ENCODE data around the gene EFCAB12.
"Not testable (repeated sequence)": the region's sequence is repeated elsewhere in the genome, so short reads cannot be mapped to it uniquely, and the experiment has no call there.

Gene EFCAB12

DNA sequence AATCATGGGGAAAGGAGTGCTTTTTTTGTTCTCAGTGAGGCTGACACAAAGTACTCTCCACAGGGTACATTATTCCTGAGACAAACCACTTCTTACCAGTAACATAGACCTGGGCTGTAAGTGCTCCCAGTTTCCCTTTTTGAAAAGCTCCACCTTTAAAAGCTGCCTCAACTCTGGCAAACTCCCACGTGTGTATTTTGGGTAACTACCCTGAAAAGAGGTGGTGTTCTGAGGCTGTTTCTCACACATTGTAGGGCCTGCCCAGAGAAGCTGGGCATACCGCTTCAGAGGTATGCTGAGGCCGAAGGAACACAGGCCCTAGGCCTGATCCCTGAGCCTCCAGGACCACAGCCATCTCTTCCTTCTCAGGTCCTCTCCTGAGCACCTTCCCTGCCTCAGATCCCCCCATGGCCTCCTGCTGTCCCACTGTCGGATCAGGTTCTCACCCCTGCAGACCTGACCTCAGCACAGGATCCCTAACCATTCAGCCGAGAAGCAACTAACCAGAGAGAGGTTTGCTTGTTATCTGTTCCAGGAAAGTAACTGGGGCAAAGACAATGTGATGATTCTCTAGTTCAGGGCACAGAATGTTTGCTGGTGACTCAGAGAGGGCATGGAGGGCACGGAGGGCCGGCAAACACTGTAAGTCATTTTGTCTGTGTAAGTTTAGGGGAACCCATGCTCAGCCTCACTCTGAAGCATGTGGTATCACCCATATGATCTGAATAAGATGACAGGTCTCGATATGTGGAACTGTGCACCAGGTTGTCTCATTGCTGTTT, 36.1 kb downstream of the EFCAB12 start:
- not testable (repeated sequence) for DNase-seq (ENCODE audit: low read depth)

DNA sequence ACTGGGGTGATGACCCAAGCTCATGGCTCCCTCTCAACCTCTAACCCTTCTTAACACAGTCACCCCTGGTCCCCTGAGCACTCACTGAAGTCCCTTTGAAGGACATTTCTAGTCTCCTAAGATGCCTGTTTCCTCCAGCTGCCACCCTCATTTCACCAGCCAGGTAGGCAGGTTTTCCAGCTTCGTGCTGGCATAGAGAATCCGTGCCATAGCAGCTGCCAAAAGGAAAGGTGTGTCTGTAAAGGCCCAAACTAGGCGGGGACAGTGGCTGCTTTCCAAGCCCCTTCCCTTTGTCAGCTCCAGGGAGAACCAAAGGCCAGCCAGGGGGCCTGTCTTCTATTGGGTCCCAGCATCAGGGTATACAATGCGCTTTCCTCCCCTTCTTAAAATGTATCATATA, 36.9 kb downstream of the EFCAB12 start:
- DNase-seq (ENCODE audit: low read depth): not testable (repeated sequence)

- DNase-seq (ENCODE audit: low read depth): no peak
These were observed 38.9 kb downstream of the EFCAB12 start for GRCh38 chr3:129389572-129389937.

DNA sequence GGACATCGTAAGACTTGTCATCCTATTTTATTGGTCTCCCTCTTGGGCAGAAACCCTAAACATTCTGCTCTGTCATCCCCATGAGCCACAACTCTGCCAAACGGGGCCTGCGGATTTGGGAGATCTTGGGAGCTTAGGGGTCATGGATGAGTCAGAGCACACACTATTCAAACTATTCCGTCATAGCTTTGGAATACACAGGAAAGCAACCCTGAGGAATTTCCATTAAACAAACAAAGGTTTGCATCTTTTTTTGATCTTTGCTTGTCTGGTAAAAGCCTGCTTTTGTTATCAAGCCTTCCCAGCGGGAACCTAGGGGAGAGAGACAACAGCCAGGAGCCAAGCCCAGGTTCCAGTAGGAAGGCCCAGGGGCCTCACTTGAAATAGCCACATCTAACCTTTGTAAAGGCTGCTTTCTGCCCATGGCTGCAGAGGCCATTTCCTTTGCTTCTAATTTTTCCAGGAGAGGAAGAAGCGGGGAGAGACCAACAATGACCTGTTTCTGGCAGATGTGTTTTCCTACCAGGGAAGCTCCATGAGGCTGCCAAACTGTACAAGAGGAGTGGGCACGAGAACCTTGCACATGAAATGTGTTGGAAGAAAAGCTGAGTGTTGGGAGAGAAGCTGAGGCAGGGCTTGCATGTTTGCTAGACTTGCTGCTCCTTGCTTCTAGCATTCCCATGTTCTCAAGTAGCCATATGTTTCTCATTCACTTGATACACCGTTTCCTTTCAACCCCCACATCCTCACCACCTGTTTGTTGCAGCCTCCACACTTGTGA, 39.5 kb downstream of the EFCAB12 start:
- not testable (repeated sequence) for DNase-seq (ENCODE audit: low read depth)

DNA sequence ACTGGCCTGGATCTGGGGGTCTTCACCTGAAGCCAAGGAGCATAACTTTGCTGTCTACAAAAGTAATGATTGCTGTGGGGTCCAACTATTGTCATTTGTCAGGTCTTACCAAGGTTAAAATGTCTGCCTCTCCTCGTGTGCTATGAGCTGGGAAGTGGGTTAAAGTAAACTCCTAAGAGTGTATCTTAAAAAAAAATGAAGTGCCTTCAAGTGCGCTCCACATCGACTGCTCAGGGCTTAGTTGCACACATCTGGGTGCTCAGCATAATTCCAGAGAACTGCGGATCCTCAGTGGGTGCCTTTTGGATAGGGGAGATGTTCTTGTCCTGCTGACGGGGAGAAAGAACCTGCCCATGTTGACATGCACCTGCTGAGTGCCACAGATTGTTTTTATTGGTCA, 40.9 kb downstream of the EFCAB12 start:
- DNase-seq (ENCODE audit: low read depth): no peak

DNA sequence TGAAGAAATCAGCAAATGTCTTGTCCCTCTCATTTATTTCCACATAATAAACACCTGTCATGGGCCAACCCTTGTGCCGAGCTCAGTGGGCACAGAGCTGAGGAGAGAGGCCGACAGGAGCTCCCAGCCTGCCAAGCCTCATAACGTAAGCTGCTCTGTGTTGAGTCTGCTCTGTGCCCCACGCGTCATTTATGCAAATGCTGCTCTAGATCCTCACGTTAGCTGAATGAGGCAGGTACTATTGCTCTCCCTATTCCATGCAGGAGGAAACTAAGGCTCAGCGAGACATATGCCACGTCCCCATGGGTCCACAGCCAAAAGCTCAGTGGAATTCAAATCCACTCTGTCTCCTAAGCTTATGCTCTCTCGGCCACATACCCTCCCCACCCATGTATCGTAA, 41.5 kb downstream of the EFCAB12 start:
- no peak for DNase-seq (ENCODE audit: low read depth)

DNA sequence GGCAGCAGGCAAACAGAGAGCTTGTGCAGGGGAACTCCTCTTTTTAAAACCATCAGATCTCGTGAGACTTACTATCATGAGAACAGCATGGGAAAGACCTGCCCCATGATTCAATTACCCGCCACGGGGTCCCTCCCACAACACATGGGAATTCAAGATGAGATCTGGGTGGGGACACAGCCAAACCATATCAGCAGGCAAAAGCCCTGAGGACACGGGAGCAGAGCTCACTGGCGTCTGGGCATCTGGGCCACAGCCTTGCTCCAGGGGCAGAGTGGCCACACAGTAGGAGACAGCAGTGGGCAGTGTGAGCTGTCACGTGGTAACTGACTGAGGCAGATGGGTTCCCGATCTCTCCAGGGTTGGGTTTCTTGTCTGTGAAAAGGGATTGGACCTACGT, 42.9 kb downstream of the EFCAB12 start:
- not testable (repeated sequence) for DNase-seq (ENCODE audit: low read depth)

DNA sequence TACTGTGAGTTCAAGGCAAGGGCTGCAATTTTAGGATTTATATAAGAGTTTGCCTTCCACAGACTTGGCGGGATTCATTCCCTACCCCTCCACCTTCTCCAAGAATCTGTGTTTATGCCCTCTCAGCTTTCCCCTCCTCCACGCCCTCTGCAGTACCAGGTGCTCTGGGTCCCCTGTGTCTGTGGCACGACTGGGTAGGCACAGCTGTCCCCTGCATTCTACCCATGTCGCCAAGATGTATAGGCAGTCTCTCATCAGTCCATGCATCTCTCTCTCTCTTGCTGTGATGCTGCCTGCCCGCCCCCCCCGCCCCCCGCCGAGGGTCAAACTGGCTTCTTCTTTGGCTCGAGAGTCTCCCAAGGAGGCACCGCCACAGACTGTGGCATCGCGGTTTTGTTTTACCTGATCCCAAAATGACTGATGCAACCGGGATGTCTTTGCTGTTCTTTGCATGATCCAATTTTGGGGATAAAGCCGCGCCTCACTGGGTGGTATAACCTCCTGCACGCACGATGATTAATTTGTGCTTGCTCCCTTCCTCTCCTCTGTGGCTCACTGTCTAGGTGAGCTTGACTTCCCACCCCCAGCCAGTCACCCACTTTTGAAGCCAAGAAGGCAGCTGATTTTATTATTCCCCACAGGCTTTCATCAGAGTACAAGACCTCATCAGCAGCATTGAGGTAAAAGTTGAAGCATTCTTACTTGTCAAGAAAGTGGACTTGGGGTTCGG, 43.7 kb downstream of the EFCAB12 start:
- no peak for DNase-seq (ENCODE audit: low read depth)

DNA sequence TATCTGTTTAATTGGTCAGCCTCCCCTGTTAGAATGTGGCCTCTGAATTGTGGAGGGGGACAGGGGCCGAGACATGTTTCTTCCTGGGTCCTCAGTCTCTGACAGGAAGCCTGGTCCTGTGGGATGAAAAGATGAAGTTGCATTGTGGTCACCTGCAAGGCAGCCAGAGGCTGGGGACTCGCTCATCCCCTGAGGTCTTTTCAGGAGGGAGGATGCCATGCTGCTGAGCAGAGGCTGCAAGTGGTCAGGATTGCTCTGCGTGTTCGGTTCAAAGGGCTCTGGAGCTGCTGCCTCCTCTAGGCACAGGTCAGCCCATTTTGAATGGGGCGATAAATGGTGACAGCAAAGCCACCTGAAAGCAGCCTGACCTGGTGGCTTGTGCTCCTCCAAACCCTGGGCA, 44.3 kb downstream of the EFCAB12 start:
- DNase-seq (ENCODE audit: low read depth): not testable (repeated sequence)

- peak; percentile 19 for DNase-seq (ENCODE audit: low read depth)
These were observed 45.1 kb downstream of the EFCAB12 start for GRCh38 chr3:129383292-129383860.

DNA sequence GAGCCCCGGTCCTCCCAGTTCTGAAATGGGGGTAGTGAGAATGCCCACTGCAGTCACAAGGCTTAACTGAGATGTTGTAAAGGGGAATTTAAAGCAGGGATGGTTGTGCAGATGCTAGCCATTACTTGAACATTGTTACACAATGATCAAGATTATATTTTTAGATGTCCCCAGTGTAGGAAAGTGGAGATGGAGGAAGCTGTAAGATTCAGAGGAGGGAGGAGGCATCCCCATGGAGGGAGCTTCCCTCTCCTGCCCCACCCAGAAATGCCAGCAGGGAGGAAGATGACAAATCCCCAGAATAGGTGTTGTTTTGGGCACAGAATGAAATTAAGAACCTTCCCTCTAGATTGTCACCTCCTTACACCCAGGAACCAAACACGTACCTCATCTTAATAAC, 46.1 kb downstream of the EFCAB12 start:
- DNase-seq (ENCODE audit: low read depth): no peak

GRCh38 chr3:129379582-129380358, 48.7 kb downstream of the EFCAB12 start:
- DNase-seq (ENCODE audit: low read depth): no peak

GRCh38 chr3:129378949-129379348, 49.5 kb downstream of the EFCAB12 start:
- no peak for DNase-seq (ENCODE audit: low read depth)

DNA sequence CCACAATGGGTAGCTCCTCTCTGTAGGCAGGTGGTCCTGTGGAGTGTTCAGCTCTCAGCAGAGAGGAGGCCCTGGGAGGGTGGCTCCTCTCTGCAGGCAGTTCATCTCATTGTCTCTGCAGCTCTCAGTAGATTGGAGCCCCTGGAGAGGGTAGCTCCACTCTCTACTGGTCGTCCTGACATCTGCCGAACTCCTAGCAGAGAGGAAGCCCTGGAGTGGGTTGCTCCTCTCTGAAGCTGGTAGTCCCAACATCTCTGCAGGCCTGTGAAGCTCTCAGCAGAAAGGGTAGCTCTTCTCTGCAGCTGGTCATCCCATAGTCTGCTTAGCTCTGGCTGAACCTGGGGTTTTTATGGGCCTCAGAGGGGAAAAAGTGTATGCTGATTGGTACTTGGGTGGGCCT, 50.8 kb downstream of the EFCAB12 start:
- no peak for DNase-seq (ENCODE audit: low read depth)

- no peak for DNase-seq (ENCODE audit: low read depth)
These were observed 53.3 kb downstream of the EFCAB12 start for GRCh38 chr3:129375099-129375498.

DNA sequence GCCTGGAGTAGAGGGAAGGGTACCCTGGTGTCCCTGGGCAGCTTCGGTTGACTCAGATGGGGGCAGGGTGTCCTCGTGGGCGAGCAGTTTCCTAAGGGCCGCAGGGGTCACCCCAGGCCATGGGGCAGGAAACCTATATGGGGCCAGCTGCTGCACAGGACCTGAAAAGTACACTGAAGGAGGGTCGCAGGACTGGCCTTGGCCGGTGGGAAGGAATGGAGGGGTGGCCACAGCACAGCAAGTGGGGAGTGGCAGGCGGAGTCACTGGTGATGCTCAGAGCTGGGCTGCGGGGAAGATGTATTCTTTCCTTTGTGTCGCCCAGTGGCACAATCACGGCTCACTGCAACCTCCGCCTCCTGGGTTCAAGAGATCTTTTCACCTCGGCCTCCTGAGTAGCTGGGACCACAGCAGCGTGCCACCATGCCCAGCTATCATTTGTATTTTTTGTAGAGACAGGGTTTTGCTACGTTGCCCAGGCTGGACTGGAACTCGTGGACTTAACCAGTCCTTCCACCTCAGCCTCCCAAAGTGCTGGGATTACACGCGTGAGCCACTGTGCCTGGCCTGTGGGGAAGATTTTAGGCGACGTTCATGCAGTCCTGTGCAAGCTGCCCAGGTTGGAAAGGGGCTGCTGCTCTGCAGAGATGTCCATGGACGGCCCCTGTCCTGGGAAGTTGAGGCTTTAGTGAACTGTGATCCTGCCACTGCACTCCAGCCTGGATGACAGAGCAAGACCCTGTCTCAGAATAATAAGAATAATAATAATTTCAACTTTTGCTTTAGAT, 57.2 kb downstream of the EFCAB12 start:
- no peak for DNase-seq (ENCODE audit: low read depth)

DNA sequence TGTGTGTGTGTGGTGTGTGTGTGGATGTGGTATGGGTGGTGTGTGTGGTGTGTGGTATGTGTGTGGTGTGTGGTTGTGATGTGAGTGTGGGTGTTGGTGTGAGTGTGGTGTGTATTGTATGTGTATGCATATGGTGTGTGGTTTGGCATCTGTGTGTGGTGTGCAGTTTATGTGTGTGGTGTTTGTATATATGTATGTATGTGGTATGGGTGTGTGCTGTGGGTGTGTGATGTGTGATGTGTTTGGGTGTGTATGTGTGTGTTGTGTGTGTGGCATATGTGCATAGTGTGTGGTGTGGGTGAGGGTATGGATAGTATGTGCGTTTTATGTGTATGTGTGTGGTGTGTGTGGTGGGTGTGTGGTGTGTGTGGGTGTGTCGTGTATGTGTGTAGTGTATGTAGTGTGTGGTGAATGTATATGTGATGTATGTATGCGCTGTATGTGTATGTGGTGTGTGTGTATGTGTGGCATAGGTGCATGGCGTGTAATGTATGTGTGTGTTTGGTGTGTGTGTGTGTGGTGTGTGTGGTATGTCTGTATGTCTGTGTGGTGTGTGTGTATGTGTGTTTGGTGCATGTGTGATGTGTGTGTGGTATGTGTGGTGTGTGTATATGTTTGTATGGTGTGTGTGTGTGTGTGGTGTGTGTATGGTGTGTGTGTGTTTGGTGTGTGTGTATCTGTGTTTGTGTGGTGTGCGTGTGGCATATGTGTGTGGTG, 58.0 kb downstream of the EFCAB12 start:
- no peak for DNase-seq (ENCODE audit: low read depth)

GRCh38 chr3:129369711-129370110, 58.7 kb downstream of the EFCAB12 start:
- no peak for DNase-seq (ENCODE audit: low read depth)

DNA sequence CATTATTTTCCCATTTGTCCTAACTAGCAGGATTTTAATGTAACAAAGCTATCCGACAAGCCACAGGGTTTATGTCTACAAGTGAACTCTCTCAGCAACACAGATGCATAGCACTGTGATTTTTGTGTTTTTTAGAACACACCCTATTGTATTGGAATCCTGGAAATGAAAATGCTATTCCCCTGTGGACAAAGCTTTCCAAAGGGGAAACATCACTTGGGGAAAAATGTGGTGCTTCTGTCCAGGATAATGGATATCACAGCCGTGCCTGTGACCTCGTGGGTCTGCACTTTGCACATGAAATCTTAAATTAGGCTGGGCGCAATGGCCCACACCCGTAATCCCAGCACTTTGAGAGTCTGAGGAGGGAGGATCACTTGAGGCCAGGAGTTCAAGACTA, 60.6 kb downstream of the EFCAB12 start:
- no peak for DNase-seq (ENCODE audit: low read depth)

DNA sequence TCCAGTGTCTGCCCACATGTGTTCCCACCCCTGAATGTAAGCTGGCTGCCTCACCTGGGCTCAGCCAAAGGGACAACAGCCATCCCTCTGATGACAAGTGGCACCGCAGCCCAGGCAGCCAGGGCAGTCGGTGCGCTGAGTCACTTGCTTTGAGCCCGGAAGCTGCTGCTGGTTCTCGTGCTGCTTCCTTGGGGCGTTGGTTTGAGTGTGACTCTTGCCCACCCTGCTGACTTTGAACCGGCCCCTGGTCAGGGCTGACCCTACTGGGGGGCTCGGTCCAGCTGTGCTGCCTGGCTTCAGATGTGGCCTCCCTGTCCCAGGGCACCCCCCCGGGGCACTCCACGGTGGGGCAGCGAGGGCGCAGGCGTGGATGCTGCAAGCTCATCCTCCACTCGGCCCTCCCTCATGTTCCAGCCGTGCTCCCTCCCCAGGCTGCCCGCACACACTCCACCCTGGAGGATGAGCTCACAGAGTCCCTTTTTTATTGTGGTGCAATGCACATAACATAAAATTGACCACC, 62.1 kb downstream of the EFCAB12 start:
- no peak for DNase-seq (ENCODE audit: low read depth)

Data from activated gamma-delta T cell treated with anti-CD3 and anti-CD28 coated beads, Interleukin-2, amount 50 U/mL, for 16 hours (primary cell).